Measurements from ENCODE around the gene HOXD10. TPM values are rescaled to one million over a fixed set of nuclear protein-coding genes. Genes with fewer than 3 reads are reported as not detected.

The HOXD10 gene
- total RNA-seq, 1 donor from 2014 or later = 1.3 TPM

- no peak for DNase-seq (ENCODE audit: extremely low read depth, low read depth, low spot score)
Observed at GRCh38 chr2:176082525-176082823, 34.1 kb upstream of the HOXD10 start.

GRCh38 chr2:176082824-176083751, 33.5 kb upstream of the HOXD10 start:
- no peak for DNase-seq (ENCODE audit: extremely low read depth, low read depth, low spot score)

GRCh38 chr2:176083796-176084261, 32.7 kb upstream of the HOXD10 start, which contains the start of gene EVX2:
TSS of gene EVX2 (minus strand) at chr2:176083962. CDS start at chr2:176083776, 186 bp downstream.
- no peak for DNase-seq (ENCODE audit: extremely low read depth, low read depth, low spot score)

GRCh38 chr2:176084611-176085119, 31.9 kb upstream of the HOXD10 start:
- DNase-seq (ENCODE audit: extremely low read depth, low read depth, low spot score) = no peak

- no peak for DNase-seq (ENCODE audit: extremely low read depth, low read depth, low spot score)
Observed at GRCh38 chr2:176085120-176085788, 31.3 kb upstream of the HOXD10 start.

- DNase-seq (ENCODE audit: extremely low read depth, low read depth, low spot score) = no peak
Observed at GRCh38 chr2:176085861-176086771, 30.5 kb upstream of the HOXD10 start.

- DNase-seq (ENCODE audit: extremely low read depth, low read depth, low spot score) = no peak
Observed at GRCh38 chr2:176087330-176088047, 29.1 kb upstream of the HOXD10 start.

GRCh38 chr2:176088048-176088936, 28.3 kb upstream of the HOXD10 start:
- DNase-seq (ENCODE audit: extremely low read depth, low read depth, low spot score) = no peak

- no peak for DNase-seq (ENCODE audit: extremely low read depth, low read depth, low spot score)
Observed at GRCh38 chr2:176088937-176089842, 27.4 kb upstream of the HOXD10 start.

- no peak for DNase-seq (ENCODE audit: extremely low read depth, low read depth, low spot score)
Observed at GRCh38 chr2:176089843-176090395, 26.7 kb upstream of the HOXD10 start.

- DNase-seq (ENCODE audit: extremely low read depth, low read depth, low spot score) = no peak
Observed at GRCh38 chr2:176090862-176091261, 25.7 kb upstream of the HOXD10 start.

- DNase-seq (ENCODE audit: extremely low read depth, low read depth, low spot score) = no peak
Observed at GRCh38 chr2:176091329-176092258, 25.0 kb upstream of the HOXD10 start.

GRCh38 chr2:176092270-176093144, 24.1 kb upstream of the HOXD10 start, which contains the start of gene HOXD13:
TSS of gene HOXD13 (plus strand) at chr2:176092721. CDS start at chr2:176092891, 170 bp downstream.
- no peak for DNase-seq (ENCODE audit: extremely low read depth, low read depth, low spot score)

GRCh38 chr2:176093145-176093897, 23.3 kb upstream of the HOXD10 start:
- DNase-seq (ENCODE audit: extremely low read depth, low read depth, low spot score) = no peak

- DNase-seq (ENCODE audit: extremely low read depth, low read depth, low spot score) = no peak
Observed at GRCh38 chr2:176093898-176094249, 22.7 kb upstream of the HOXD10 start.
